Gastroesophageal sphincter (tissue), 3 donors: ENCODE measurements around the gene OR6B1.

Source experiments
- POLR2A ChIP-seq, 2 donors: fragments of 450-650 bp; IDR thresholded peaks; one replicate each; pipeline ENCODE4 v1.6.1; 2017; ENCODE audit warnings: antibody characterized with exemption in 2 of 2, mild to moderate bottlenecking in 2 of 2, moderate library complexity in 1 of 2
- POLR2AphosphoS5 ChIP-seq: sonication (generic); formaldehyde crosslinking; IDR thresholded peaks from one replicate; pipeline ENCODE4 v1.6.1; 2017; ENCODE audit warnings: antibody characterized with exemption
- TF ChIP-seq, protein P1 (sequence below), 4 experiments: fragments of 200-600 bp in 2 of 4; fragments of 450-650 bp in 2 of 4; sonication (generic) in 1 of 4; IDR thresholded peaks; one replicate each; pipeline ENCODE4 v1.5.1; 2017 to 2019; ENCODE audit warnings: antibody characterized with exemption in 4 of 4, mild to moderate bottlenecking in 2 of 4, moderate library complexity in 2 of 4

DNA sequence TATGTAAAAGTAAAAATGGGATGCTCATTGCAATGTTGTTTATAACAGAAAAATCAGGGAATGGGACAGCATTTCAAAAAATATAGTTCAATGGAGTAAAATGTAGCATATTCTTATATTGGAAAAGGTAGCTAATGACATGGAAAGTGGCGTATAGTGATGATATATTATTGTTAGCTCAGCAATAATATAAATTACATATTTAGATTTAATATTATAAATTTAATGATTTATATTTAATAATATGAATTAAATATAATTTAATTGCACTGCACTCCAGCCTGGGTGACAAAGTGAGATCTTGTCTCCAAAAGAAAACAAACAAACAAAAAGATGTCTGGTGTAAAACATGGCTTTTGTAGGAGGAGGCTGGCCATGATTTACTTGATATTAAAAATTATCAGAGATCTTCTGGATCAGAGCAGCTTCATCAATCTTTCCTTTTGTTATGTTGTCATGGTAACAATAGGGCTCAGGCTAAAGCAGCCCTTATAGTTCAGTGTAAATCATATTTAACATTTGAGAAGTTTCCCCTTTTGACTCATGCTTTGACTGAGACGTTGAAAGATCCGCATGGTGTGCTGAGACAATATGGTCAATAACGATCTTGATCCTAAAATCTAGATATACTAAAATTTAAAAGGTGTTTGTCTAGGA is 23.2 kb downstream of the OR6B1 start:
- TF ChIP-seq, protein P1, sequence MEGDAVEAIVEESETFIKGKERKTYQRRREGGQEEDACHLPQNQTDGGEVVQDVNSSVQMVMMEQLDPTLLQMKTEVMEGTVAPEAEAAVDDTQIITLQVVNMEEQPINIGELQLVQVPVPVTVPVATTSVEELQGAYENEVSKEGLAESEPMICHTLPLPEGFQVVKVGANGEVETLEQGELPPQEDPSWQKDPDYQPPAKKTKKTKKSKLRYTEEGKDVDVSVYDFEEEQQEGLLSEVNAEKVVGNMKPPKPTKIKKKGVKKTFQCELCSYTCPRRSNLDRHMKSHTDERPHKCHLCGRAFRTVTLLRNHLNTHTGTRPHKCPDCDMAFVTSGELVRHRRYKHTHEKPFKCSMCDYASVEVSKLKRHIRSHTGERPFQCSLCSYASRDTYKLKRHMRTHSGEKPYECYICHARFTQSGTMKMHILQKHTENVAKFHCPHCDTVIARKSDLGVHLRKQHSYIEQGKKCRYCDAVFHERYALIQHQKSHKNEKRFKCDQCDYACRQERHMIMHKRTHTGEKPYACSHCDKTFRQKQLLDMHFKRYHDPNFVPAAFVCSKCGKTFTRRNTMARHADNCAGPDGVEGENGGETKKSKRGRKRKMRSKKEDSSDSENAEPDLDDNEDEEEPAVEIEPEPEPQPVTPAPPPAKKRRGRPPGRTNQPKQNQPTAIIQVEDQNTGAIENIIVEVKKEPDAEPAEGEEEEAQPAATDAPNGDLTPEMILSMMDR (IDR thresholded peaks at IDR 0.05): no peak
- TF ChIP-seq POLR2A (IDR thresholded peaks at IDR 0.05): no peak
- no peak for TF ChIP-seq POLR2AphosphoS5
